HepG2 (cell line): ENCODE measurements around the gene FRMD3. TPM values are rescaled to one million over a fixed set of nuclear protein-coding genes. Genes with fewer than 3 reads are reported as not detected.

Experiments used
- CENPX ChIP-seq: sonication (generic); formaldehyde crosslinking; IDR thresholded peaks from 2 replicates; pipeline ENCODE4 v1.9.0; 2021; ENCODE audit warnings: mild to moderate bottlenecking, missing genetic modification reagents, moderate library complexity
- CREB3 ChIP-seq: sonication (generic); formaldehyde crosslinking; IDR thresholded peaks from 2 replicates; pipeline ENCODE4 v1.5.0; 2020; ENCODE audit warnings: missing genetic modification reagents
- FOSL2 ChIP-seq: sonication (generic); formaldehyde crosslinking; IDR thresholded peaks from 2 replicates; pipeline ENCODE4 v1.4.0; 2020; ENCODE audit warnings: missing genetic modification reagents
- FOXO1 ChIP-seq: sonication (generic); formaldehyde crosslinking; IDR thresholded peaks from 2 replicates; pipeline ENCODE4 v1.4.0; 2020; ENCODE audit warnings: missing genetic modification reagents
- HDAC6 ChIP-seq: fragments of 200-600 bp; sonication (generic); IDR thresholded peaks from 2 replicates; pipeline ENCODE4 v1.7.0; 2017; ENCODE audit warnings: mild to moderate bottlenecking, antibody characterized with exemption, low read length, low read depth
- HOXD1 ChIP-seq: sonication (generic); formaldehyde crosslinking; IDR thresholded peaks from 2 replicates; pipeline ENCODE4 v1.5.0; 2020; ENCODE audit warnings: missing genetic modification reagents
- IKZF1 ChIP-seq: fragments of 450-650 bp; IDR thresholded peaks from 2 replicates; pipeline ENCODE4 v1.7.1; 2016
- ISL2 ChIP-seq: sonication (generic); formaldehyde crosslinking; IDR thresholded peaks from 2 replicates; pipeline ENCODE4 v1.5.0; 2020; ENCODE audit warnings: missing genetic modification reagents
- KDM4B ChIP-seq: sonication (generic); formaldehyde crosslinking; IDR thresholded peaks from 2 replicates; pipeline ENCODE4 v1.4.0; 2020; ENCODE audit warnings: missing genetic modification reagents
- MBD4 ChIP-seq: IDR thresholded peaks from 2 replicates; pipeline ENCODE4 v1.6.1; 2012; ENCODE audit warnings: low read length, inconsistent platforms, borderline replicate concordance
- MTA1 ChIP-seq: sonication (generic); formaldehyde crosslinking; IDR thresholded peaks from 2 replicates; pipeline ENCODE4 v1.4.0; 2020; ENCODE audit warnings: missing genetic modification reagents, mild to moderate bottlenecking, borderline replicate concordance
- NFE2 ChIP-seq: sonication (generic); formaldehyde crosslinking; IDR thresholded peaks from 2 replicates; pipeline ENCODE4 v1.4.0; 2020; ENCODE audit warnings: missing genetic modification reagents
- NFKBIZ ChIP-seq: IDR thresholded peaks from 2 replicates; pipeline ENCODE4 v1.6.1; 2018; ENCODE audit warnings: missing genetic modification reagents, missing compliant biosample characterization
- POGZ ChIP-seq: sonication (generic); formaldehyde crosslinking; IDR thresholded peaks from 2 replicates; pipeline ENCODE4 v1.4.0; 2020; ENCODE audit warnings: mild to moderate bottlenecking, missing genetic modification reagents
- REL ChIP-seq: sonication (generic); formaldehyde crosslinking; conservative IDR thresholded peaks from 2 replicates; pipeline ENCODE4 v1.8.0; 2022; ENCODE audit warnings: mild to moderate bottlenecking, missing genetic modification reagents, moderate library complexity
- SIX1 ChIP-seq: sonication (generic); formaldehyde crosslinking; IDR thresholded peaks from 2 replicates; pipeline ENCODE4 v1.4.0; 2020; ENCODE audit warnings: missing genetic modification reagents, borderline replicate concordance
- STAG1 ChIP-seq: sonication (generic); formaldehyde crosslinking; IDR thresholded peaks from 2 replicates; pipeline ENCODE4 v1.4.0; 2020; ENCODE audit warnings: missing genetic modification reagents
- SYNCRIP ChIP-seq: fragments of 200-400 bp; formaldehyde crosslinking; IDR thresholded peaks from 2 replicates; pipeline ENCODE4 v1.6.1; 2018; ENCODE audit warnings: mild to moderate bottlenecking, low read depth, low read length; ENCODE audit not compliant: insufficient read depth
- TAF1 ChIP-seq: sonication (generic); formaldehyde crosslinking; IDR thresholded peaks from 2 replicates; pipeline ENCODE4 v1.4.0; 2020; ENCODE audit warnings: missing genetic modification reagents
- YY1 ChIP-seq: IDR thresholded peaks from 2 replicates; pipeline ENCODE4 v1.6.1; 2011; ENCODE audit warnings: low read length, low read depth, moderate library complexity, mild to moderate bottlenecking; ENCODE audit not compliant: insufficient read depth, insufficient replicate concordance
- ZFP62 ChIP-seq: sonication (generic); formaldehyde crosslinking; IDR thresholded peaks from 2 replicates; pipeline ENCODE4 v1.4.0; 2020; ENCODE audit warnings: missing genetic modification reagents
- ZNF160 ChIP-seq: sonication (generic); formaldehyde crosslinking; IDR thresholded peaks from 2 replicates; pipeline ENCODE4 v1.8.0; 2022; ENCODE audit warnings: mild to moderate bottlenecking, inconsistent platforms, missing genetic modification reagents
- ZNF335 ChIP-seq: sonication (generic); formaldehyde crosslinking; IDR thresholded peaks from 2 replicates; pipeline ENCODE4 v1.4.0; 2020; ENCODE audit warnings: missing genetic modification reagents
- ZNF547 ChIP-seq: sonication (generic); formaldehyde crosslinking; IDR thresholded peaks from 2 replicates; pipeline ENCODE4 v1.5.1; 2020; ENCODE audit warnings: mild to moderate bottlenecking, missing genetic modification reagents
- ZNF773 ChIP-seq: sonication (generic); formaldehyde crosslinking; IDR thresholded peaks from 2 replicates; pipeline ENCODE4 v1.4.0; 2020; ENCODE audit warnings: missing genetic modification reagents, borderline replicate concordance
- polyA plus RNA-seq, 8 experiments: library from polyadenylated mRNA; depleted of rRNA in 3 of 8; stranded (reverse) in 7 of 8; unstranded in 1 of 8; fragments of >200 nt; fragmentation: Illumina TruSeq in 4 of 8; extraction: Trizol in 4 of 8; gene quantifications; 2 replicates each; pipeline versions ENCODE4 v1.2.1 to v1.2.3, GENCODE V29; 2011 to 2016; ENCODE audit warnings: low read depth in 4 of 8, missing spikeins in 1 of 8, mixed read lengths in 1 of 8; ENCODE audit not compliant: insufficient read depth in 1 of 8
- total RNA-seq, 5 experiments: library from RNA; depleted of rRNA; stranded (reverse); fragments of >200 nt; fragmentation: Illumina TruSeq; extraction: Trizol; gene quantifications; 2 replicates each; pipeline ENCODE4 v1.2.3, GENCODE V29; 2016; ENCODE audit warnings: low read depth in 1 of 5
- TF ChIP-seq, protein P1 (sequence below): sonication (generic); formaldehyde crosslinking; IDR thresholded peaks from 2 replicates; pipeline ENCODE4 v1.5.0; 2020; ENCODE audit warnings: mild to moderate bottlenecking, missing genetic modification reagents, borderline replicate concordance
- TF ChIP-seq, protein P2 (sequence below): IDR thresholded peaks from 2 replicates; pipeline ENCODE4 v1.6.1; 2016; ENCODE audit warnings: low read depth, control low read depth

FRMD3 gene
- total and polyA plus RNA-seq, 2 of the 13 experiments (the other 11 are each of a cell fraction or from before 2014, with no cell fraction given): 3.2 to 7.7 TPM

DNA sequence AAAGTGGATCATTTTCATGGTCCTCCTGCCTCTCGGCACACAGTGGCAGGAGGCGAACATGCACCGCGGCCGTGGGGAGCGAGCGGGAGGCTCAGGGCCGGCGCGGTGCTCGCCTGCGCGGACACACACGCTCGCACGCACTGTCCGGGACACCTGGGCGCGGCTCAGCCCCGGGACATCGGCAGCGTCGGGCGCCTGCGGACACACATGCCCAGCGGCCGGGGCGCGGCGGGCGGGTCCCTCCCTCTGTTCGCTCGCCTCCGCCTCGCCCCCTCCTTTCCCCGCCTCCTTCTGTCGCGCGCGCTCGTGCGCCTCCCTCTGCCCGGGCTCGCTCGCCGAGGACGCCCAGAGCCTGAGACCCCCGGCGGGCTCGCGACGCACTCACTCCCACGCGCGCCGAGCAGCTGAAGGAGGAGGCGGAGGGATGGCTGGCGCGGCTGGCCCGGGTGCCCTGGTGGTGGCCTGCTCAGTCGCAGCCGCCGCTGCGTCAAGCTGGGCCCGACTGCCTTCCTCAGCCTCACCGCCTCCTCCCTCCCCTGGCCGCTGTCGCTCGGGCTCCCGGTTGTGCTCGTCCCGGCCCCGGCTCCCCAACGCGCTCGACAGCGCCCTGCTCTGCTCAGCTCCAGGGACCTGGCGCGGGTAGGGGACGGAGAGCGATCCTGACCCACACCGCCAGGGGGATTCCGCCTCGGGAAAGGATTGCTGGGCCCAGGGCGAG, at the start of gene FRMD3 (continued):
- TF ChIP-seq CREB3: no peak
- TF ChIP-seq NFKBIZ (CRISPR knock-in tag): no peak
- TF ChIP-seq ZFP62 (CRISPR knock-in tag): no peak
- peak; percentile 72 for TF ChIP-seq ZNF547 (CRISPR knock-in tag)
- no peak for TF ChIP-seq CENPX (CRISPR knock-in tag)
- TF ChIP-seq ZNF335 (CRISPR knock-in tag): no peak
- no peak; the same call in 1 of the 2 replicates for TF ChIP-seq ZNF773 (CRISPR knock-in tag)
- TF ChIP-seq MBD4: no peak
- TF ChIP-seq REL (CRISPR knock-in tag): peak; percentile 90
- no peak for TF ChIP-seq NFE2 (CRISPR knock-in tag)
- peak; percentile 81; the same call in 1 of the 2 replicates for TF ChIP-seq ZNF160 (CRISPR knock-in tag)
- TF ChIP-seq FOXO1 (CRISPR knock-in tag): no peak
- TF ChIP-seq HOXD1 (CRISPR knock-in tag): peak; percentile 41
- TF ChIP-seq SIX1 (CRISPR knock-in tag): no peak
- peak; percentile 59 for TF ChIP-seq YY1
- peak; percentile 88 for TF ChIP-seq STAG1
- no peak for TF ChIP-seq IKZF1
- TF ChIP-seq ISL2 (CRISPR knock-in tag): peak; percentile 64; the same call in 1 of the 2 replicates
- TF ChIP-seq, protein P1, sequence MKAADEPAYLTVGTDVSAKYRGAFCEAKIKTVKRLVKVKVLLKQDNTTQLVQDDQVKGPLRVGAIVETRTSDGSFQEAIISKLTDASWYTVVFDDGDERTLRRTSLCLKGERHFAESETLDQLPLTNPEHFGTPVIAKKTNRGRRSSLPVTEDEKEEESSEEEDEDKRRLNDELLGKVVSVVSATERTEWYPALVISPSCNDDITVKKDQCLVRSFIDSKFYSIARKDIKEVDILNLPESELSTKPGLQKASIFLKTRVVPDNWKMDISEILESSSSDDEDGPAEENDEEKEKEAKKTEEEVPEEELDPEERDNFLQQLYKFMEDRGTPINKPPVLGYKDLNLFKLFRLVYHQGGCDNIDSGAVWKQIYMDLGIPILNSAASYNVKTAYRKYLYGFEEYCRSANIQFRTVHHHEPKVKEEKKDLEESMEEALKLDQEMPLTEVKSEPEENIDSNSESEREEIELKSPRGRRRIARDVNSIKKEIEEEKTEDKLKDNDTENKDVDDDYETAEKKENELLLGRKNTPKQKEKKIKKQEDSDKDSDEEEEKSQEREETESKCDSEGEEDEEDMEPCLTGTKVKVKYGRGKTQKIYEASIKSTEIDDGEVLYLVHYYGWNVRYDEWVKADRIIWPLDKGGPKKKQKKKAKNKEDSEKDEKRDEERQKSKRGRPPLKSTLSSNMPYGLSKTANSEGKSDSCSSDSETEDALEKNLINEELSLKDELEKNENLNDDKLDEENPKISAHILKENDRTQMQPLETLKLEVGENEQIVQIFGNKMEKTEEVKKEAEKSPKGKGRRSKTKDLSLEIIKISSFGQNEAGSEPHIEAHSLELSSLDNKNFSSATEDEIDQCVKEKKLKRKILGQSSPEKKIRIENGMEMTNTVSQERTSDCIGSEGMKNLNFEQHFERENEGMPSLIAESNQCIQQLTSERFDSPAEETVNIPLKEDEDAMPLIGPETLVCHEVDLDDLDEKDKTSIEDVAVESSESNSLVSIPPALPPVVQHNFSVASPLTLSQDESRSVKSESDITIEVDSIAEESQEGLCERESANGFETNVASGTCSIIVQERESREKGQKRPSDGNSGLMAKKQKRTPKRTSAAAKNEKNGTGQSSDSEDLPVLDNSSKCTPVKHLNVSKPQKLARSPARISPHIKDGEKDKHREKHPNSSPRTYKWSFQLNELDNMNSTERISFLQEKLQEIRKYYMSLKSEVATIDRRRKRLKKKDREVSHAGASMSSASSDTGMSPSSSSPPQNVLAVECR (CRISPR knock-in tag): peak; percentile 87
- no peak for TF ChIP-seq SYNCRIP
- TF ChIP-seq HDAC6: no peak
- TF ChIP-seq FOSL2: peak; percentile 47
- TF ChIP-seq, protein P2, sequence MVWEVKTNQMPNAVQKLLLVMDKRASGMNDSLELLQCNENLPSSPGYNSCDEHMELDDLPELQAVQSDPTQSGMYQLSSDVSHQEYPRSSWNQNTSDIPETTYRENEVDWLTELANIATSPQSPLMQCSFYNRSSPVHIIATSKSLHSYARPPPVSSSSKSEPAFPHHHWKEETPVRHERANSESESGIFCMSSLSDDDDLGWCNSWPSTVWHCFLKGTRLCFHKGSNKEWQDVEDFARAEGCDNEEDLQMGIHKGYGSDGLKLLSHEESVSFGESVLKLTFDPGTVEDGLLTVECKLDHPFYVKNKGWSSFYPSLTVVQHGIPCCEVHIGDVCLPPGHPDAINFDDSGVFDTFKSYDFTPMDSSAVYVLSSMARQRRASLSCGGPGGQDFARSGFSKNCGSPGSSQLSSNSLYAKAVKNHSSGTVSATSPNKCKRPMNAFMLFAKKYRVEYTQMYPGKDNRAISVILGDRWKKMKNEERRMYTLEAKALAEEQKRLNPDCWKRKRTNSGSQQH (CRISPR knock-in tag): no peak
- TF ChIP-seq TAF1: peak; percentile 58
- TF ChIP-seq POGZ (CRISPR knock-in tag): peak; percentile 81
- peak; percentile 86; the same call in 1 of the 2 replicates for TF ChIP-seq MTA1 (CRISPR knock-in tag)
- TF ChIP-seq KDM4B (CRISPR knock-in tag): no peak; the same call in 1 of the 2 replicates
